Body of pancreas (tissue), 4 donors: ENCODE measurements around the gene GATA1. TPM values are rescaled to one million over a fixed set of nuclear protein-coding genes. Genes with fewer than 3 reads are reported as not detected.
A peak's percentile ranks its signal among the peaks of the same experiment; 100 is the strongest.

ENCODE experiments used
- ATAC-seq: fragments of 150-250 bp; one replicate; pipeline ENCODE4 v1.9.1; 2016
- DNase-seq, 4 donors: peaks; one replicate each; pipeline ENCODE4 v3.0.0-alpha.2; 2019
- H3K27ac ChIP-seq, 4 donors: fragments of 200-600 bp; sonication (generic); 1 replicate in 3 of 4; 2 replicates in 1 of 4; pipeline versions ENCODE4 v1.5.1 to v1.6.1; 2016 to 2019; ENCODE audit warnings: mild to moderate bottlenecking in 1 of 4, mixed read lengths in 1 of 4, moderate library complexity in 1 of 4
- H3K27me3 ChIP-seq, 2 donors: fragments of 200-600 bp; sonication (generic); one replicate each; pipeline ENCODE4 v1.6.0; 2016; ENCODE audit warnings: mild to moderate bottlenecking in 1 of 2
- H3K36me3 ChIP-seq, 2 donors: fragments of 200-600 bp; sonication (generic); replicated peaks in 1 of 2; 2 replicates each; pipeline ENCODE4 v1.5.1; 2016; ENCODE audit warnings: low read depth in 2 of 2; ENCODE audit not compliant: insufficient read depth in 1 of 2
- H3K4me1 ChIP-seq: fragments of 200-600 bp; sonication (generic); one replicate; pipeline ENCODE4 v1.6.0; 2016
- H3K4me3 ChIP-seq, 2 donors: fragments of 200-600 bp; sonication (generic); 1 replicate in 1 of 2; 2 replicates in 1 of 2; pipeline ENCODE4 v1.5.1; 2016 to 2019
- H3K9me3 ChIP-seq, 3 donors: fragments of 200-600 bp; sonication (generic); 1 replicate in 2 of 3; 2 replicates in 1 of 3; pipeline ENCODE4 v1.5.1; 2016
- CTCF ChIP-seq, 7 experiments: fragments of 450-650 bp in 4 of 7; fragments of 200-600 bp in 3 of 7; sonication (generic) in 3 of 7; IDR thresholded peaks; one replicate each; pipeline ENCODE4 v1.5.1; 2016 to 2019; ENCODE audit warnings: antibody characterized with exemption in 7 of 7
- POLR2A ChIP-seq, 3 donors: fragments of 450-650 bp; IDR thresholded peaks; one replicate each; pipeline ENCODE4 v1.6.1; 2016; ENCODE audit warnings: antibody characterized with exemption in 3 of 3, mild to moderate bottlenecking in 2 of 3
- WGBS, 2 donors: methylation state at CpG; one replicate each; pipeline ENCODE4 v1.1.5; 2017; 5-methylcytosine and 5-hydroxymethylcytosine counted together
- intact Hi-C: fragments of 100-400 bp; cut with DNase I; formaldehyde crosslinking; loops from one replicate; pipeline ENCODE4 v1.15.1; 2023
- total RNA-seq, 2 donors: library from RNA; depleted of rRNA; stranded (reverse); fragments of >200 nt; gene quantifications; one replicate each; pipeline ENCODE4 v1.1.0, GENCODE V29; 2016

GATA1 gene
- not detected for total RNA-seq

- ATAC-seq, result no peak
- H3K4me3 ChIP-seq, result no peak within 1 kb of the TSS
- intact Hi-C loops, result no loop called here
- H3K27ac ChIP-seq, result no peak within 1 kb of the TSS
- TF ChIP-seq POLR2A (IDR thresholded peaks at IDR 0.05) (no peak), CTCF (IDR thresholded peaks at IDR 0.05) (no peak)
- no peaks in the 10 kb centered on the region for H3K36me3 ChIP-seq
- 69% methylated on average over 6 of the region's 7 CpGs; no CpG with 5 or more reads in 1 of the 2 donors for WGBS, 2 donors
- no peaks in the 10 kb centered on the region for H3K27me3 ChIP-seq
- H3K4me1 ChIP-seq, result no peaks in the 10 kb centered on the region
- DNase-seq, result no peak
- H3K9me3 ChIP-seq, result no peaks in the 10 kb centered on the region
Measured at GRCh38 chrX:48786341-48786800, at the start of gene GATA1. Gene GATA1, plus strand, starts transcription at chrX:48786590. Its CDS starts 4,520 bp downstream, at chrX:48791110.

- DNase-seq (no peak), ATAC-seq (no peak)
- 7 to 10% methylated on average over 2 to 10 of the region's 10 CpGs for WGBS, 2 donors
- intact Hi-C loops, result no loop called here
- no peak overlapping the region for H3K4me3 ChIP-seq
- H3K36me3 ChIP-seq, result no peaks in the 10 kb centered on the region
- no peaks in the 10 kb centered on the region for H3K9me3 ChIP-seq
- no peaks in the 10 kb centered on the region for H3K27me3 ChIP-seq
- H3K27ac ChIP-seq, result peak overlapping the region in 2 of 4 donors; percentile 37 to 91
- H3K4me1 ChIP-seq, result peaks cover 5% of the 10 kb centered on the region
- TF ChIP-seq CTCF (IDR thresholded peaks at IDR 0.05), result no peak
Measured at GRCh38 chrX:48736878-48737212, 49.5 kb upstream of the GATA1 start.

GRCh38 chrX:48737213-48737938, 49.0 kb upstream of the GATA1 start:
- DNase-seq, result peak; percentile 89 to 96 (median 92)
- peak overlapping the region; percentile 74 to 93 (median 86) for H3K27ac ChIP-seq
- intact Hi-C loops, result no loop called here
- 0 to 1% methylated on average over 6 to 48 of the region's 48 CpGs for WGBS, 2 donors
- no peaks in the 10 kb centered on the region for H3K36me3 ChIP-seq
- H3K9me3 ChIP-seq, result no peaks in the 10 kb centered on the region
- H3K27me3 ChIP-seq, result no peaks in the 10 kb centered on the region
- peak overlapping the region in 1 of 2 donors; percentile 37 for H3K4me3 ChIP-seq
- TF ChIP-seq POLR2A (IDR thresholded peaks at IDR 0.05), result peak; percentile 42 to 80 (median 75)
- no peak for TF ChIP-seq CTCF (IDR thresholded peaks at IDR 0.05)
- peaks cover 5% of the 10 kb centered on the region for H3K4me1 ChIP-seq
- ATAC-seq, result peak; percentile 100

GRCh38 chrX:48737940-48738339, 48.5 kb upstream of the GATA1 start:
- WGBS, 2 donors, result 42 to 67% methylated on average over 4 to 7 of the region's 7 CpGs
- TF ChIP-seq CTCF (IDR thresholded peaks at IDR 0.05) (no peak), POLR2A (IDR thresholded peaks at IDR 0.05) (no peak)
- H3K9me3 ChIP-seq, result no peaks in the 10 kb centered on the region
- DNase-seq (no peak), ATAC-seq (no peak)
- peaks cover 5% of the 10 kb centered on the region for H3K4me1 ChIP-seq
- no peaks in the 10 kb centered on the region for H3K27me3 ChIP-seq
- H3K27ac ChIP-seq, result peak overlapping the region; percentile 74 to 93 (median 86)
- intact Hi-C loops, result no loop called here
- H3K36me3 ChIP-seq, result no peaks in the 10 kb centered on the region
- H3K4me3 ChIP-seq, result no peak overlapping the region

GRCh38 chrX:48741834-48742233, 44.6 kb upstream of the GATA1 start:
- no peaks in the 10 kb centered on the region for H3K9me3 ChIP-seq
- 87 to 92% methylated on average over 6 to 8 of the region's 8 CpGs for WGBS, 2 donors
- ATAC-seq, result no peak

More at GRCh38 chrX:48741834-48742233, 44.6 kb upstream of the GATA1 start:
- Histone ChIP-seq H3K4me3 (no peak overlapping the region), H3K27ac (no peak overlapping the region), H3K36me3 (no peaks in the 10 kb centered on the region), H3K27me3 (no peaks in the 10 kb centered on the region), H3K4me1 (peaks cover 5% of the 10 kb centered on the region)
- no peak for DNase-seq
- TF ChIP-seq POLR2A (IDR thresholded peaks at IDR 0.05) (no peak), CTCF (IDR thresholded peaks at IDR 0.05) (no peak)
- intact Hi-C loops, result no loop called here
